ENCODE measurements around the gene RASA3. TPM values are rescaled to one million over a fixed set of nuclear protein-coding genes. Genes with fewer than 3 reads are reported as not detected.

The RASA3 gene
- total and polyA plus RNA-seq, 2 of the 4 experiments (the other 2 are of a cell fraction), result 21.0 to 31.4 TPM

DNA sequence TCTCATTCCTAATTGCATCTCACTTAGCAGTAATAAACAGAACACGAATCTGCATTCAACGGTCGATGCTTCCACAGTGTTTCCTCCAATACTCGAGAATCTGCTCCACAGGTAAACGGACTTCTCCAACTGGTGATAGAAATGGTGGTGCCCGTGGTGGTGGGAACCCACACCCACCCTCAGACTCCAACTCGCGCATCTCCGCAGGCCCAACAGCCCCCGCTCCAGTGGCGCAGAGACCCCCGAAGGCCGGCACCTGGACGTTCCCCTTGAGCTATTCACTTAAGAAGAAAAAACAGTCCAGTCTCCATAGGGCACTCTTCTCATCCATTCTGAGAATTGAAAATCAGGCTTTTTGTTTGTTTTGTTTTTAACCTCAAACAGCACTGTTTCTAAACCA is 13.8 kb upstream of the RASA3 start:
- Histone ChIP-seq H2BK5ac (ENCODE audit: low read depth, low read length, poor library complexity, severe bottlenecking) (no peak overlapping the region), H3K4ac (ENCODE audit: low read depth, low read length) (no peak overlapping the region), H3K9me3 (ENCODE audit: control insufficient read depth, insufficient read depth, low read length) (no peaks in the 10 kb centered on the region), H3K23ac (ENCODE audit: low read depth, low read length) (no peak overlapping the region), H3K56ac (ENCODE audit: extremely low read depth, insufficient read depth, low read length) (no peak overlapping the region), H2BK15ac (ENCODE audit: low read depth, low read length) (no peak overlapping the region), H3K9me1 (ENCODE audit: insufficient read depth, low read length) (peaks cover 16% of the 10 kb centered on the region), H3K79me1 (ENCODE audit: low read depth in 1 of 2, low read length in 2 of 2) (0 out of 4 replicates have a peak, but pooled peaks cover 0 to 5% of the 10 kb centered on the region in 2 experiments), H3K36me3 (ENCODE audit: control insufficient read depth, insufficient read depth, low read length) (no peaks in the 10 kb centered on the region), H4K91ac (ENCODE audit: insufficient read depth, low read depth, low read length) (no peak overlapping the region), H3K27me3 (ENCODE audit: control insufficient read depth, insufficient read depth, low read length) (peaks cover 20% of the 10 kb centered on the region; the same call in 1 of the 2 replicates), H2AK9ac (replicated peaks; ENCODE audit: low read depth, low read length, poor library complexity) (no peak overlapping the region), H3K4me2 (ENCODE audit: low read depth, low read length) (no peak overlapping the region), H3K4me1 (ENCODE audit: control insufficient read depth, insufficient read depth, low read length) (peaks cover 8% of the 10 kb centered on the region), H2AFZ (replicated peaks; ENCODE audit: low read length, poor library complexity) (no peak overlapping the region), H3K18ac (ENCODE audit: low read depth, low read length) (no peak overlapping the region), H4K8ac (ENCODE audit: low read depth in 2 of 2, low read length in 2 of 2) (no peak overlapping the region), H3K27ac (ENCODE audit: insufficient read depth, low read length) (no peak overlapping the region), H2BK20ac (ENCODE audit: low read depth, low read length) (no peak overlapping the region), H3K14ac (replicated peaks; ENCODE audit: low read depth, low read length) (no peak overlapping the region), H3K9ac (ENCODE audit: low read depth, low read length) (no peak overlapping the region), H2AK5ac (ENCODE audit: low read depth, low read length) (no peak overlapping the region), H2BK120ac (ENCODE audit: low read depth, low read length) (no peak overlapping the region), H3K4me3 (ENCODE audit: insufficient read depth, low read depth, low read length) (no peak overlapping the region), H4K20me1 (ENCODE audit: insufficient read depth, low read length) (peaks cover 3% of the 10 kb centered on the region; the same call in 1 of the 2 replicates), H4K5ac (ENCODE audit: low read depth, low read length) (no peak overlapping the region)
- ATAC-seq (ENCODE audit: low read depth) (no peak), DNase-seq (no peak)
- CTCF ChIA-PET, result no interaction called here
- intact Hi-C loops (cut with micrococcal nuclease), result no loop called here
- POLR2A ChIA-PET (ENCODE audit: unreplicated experiment), result no interaction called here
- BruUV-seq (replicated peaks), result no TSS peak
- no CpG with 5 or more reads among the region's 14 CpGs for WGBS, 2 experiments (ENCODE audit: extremely low coverage in 2 of 2, insufficient read length in 1 of 2)
- in situ Hi-C loops (cut with MboI; ENCODE audit: low sequenced_read_pairs), result no loop called here
- no peak for TF ChIP-seq RCOR1 (IDR thresholded peaks at IDR 0.05; ENCODE audit: insufficient replicate concordance, low read length)
- TF ChIP-seq ELK1 (IDR thresholded peaks at IDR 0.05; ENCODE audit: borderline replicate concordance, low read depth, low read length), result no peak
- dilution Hi-C loops (cut with HindIII; ENCODE audit: low sequenced_read_pairs, unreplicated experiment), result no loop called here

Measured in IMR-90 (cell line).